ENCODE measurements around the gene ETFBKMT. TPM values are rescaled to one million over a fixed set of nuclear protein-coding genes. Genes with fewer than 3 reads are reported as not detected.

The ETFBKMT gene
- total RNA-seq, 1 donor from 2014 or later: 2.2 TPM

DNA sequence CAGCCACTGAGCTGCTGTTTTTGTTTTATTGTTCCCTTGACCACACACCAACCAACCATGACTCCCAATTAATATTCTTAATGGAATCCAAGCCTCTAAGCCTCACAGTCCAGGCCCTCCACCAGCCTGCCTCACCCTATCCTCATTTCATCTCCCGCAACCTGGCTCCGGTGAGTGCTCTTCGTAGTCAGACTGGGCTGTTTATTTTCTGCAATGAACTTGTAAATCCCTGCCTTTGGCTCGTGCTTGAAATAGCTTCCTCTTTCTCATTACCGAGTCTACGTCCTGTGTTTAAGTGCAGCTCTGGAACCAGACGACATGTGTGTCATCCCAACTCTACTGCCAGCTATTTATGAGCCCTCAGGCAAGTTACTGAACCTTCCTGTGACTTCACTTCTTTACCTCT lies 12.4 kb upstream of the ETFBKMT start:
- TF ChIP-seq, protein P1, sequence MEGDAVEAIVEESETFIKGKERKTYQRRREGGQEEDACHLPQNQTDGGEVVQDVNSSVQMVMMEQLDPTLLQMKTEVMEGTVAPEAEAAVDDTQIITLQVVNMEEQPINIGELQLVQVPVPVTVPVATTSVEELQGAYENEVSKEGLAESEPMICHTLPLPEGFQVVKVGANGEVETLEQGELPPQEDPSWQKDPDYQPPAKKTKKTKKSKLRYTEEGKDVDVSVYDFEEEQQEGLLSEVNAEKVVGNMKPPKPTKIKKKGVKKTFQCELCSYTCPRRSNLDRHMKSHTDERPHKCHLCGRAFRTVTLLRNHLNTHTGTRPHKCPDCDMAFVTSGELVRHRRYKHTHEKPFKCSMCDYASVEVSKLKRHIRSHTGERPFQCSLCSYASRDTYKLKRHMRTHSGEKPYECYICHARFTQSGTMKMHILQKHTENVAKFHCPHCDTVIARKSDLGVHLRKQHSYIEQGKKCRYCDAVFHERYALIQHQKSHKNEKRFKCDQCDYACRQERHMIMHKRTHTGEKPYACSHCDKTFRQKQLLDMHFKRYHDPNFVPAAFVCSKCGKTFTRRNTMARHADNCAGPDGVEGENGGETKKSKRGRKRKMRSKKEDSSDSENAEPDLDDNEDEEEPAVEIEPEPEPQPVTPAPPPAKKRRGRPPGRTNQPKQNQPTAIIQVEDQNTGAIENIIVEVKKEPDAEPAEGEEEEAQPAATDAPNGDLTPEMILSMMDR (conservative IDR thresholded peaks at IDR 0.05): no peak
- Mint-ChIP-seq H3K36me3 (ENCODE audit: low read depth) (no peaks in the 10 kb centered on the region), H3K27me3 (ENCODE audit: low read depth) (no peaks in the 10 kb centered on the region), H3K27ac (ENCODE audit: unreplicated experiment) (no peak overlapping the region), H3K4me3 (no peak overlapping the region), H3K9me3 (no peaks in the 10 kb centered on the region), H3K4me1 (peaks cover 13% of the 10 kb centered on the region)
- no peak for DNase-seq (ENCODE audit: low read depth, low spot score)

GRCh38 chr12:31650918-31651317 lies 8.6 kb upstream of the ETFBKMT start:
- no peak for DNase-seq (ENCODE audit: low read depth, low spot score)

DNA sequence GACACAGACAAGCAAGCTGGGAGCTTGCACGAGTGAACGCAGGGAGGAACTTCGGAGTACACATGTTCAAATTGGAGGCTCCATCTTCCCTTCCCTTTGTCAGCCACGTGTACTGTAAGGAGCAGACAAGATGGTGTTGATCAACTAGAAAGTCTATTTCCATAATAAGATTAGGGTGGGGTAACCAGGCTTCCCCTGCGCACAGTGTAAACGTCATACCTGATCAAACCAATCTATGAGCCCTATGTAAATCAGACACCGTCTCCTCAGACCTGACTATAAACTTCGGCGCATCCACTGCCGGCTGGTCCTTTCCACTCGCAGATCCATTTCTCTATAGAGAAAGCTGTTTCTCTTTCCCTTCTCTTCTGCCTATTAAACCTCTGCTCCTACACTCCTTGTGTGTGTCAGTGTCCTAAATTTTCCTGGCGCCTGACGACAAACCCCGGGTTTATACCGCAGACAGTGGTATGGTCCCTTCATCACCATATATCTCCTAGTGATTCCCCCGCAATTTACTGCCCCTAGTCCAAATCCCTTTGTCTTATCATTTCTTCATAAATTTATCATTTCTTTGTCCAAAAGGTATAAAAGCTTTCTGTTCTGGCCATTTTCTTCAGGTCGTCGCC lies 7.5 kb upstream of the ETFBKMT start:
- no peak overlapping the region for H3K4me3 Mint-ChIP-seq
- no peaks in the 10 kb centered on the region for H3K27me3 Mint-ChIP-seq (ENCODE audit: low read depth)
- H3K36me3 Mint-ChIP-seq (ENCODE audit: low read depth): no peaks in the 10 kb centered on the region
- no peak for DNase-seq (ENCODE audit: low read depth, low spot score)
- TF ChIP-seq, protein P1 (conservative IDR thresholded peaks at IDR 0.05): no peak
- H3K9me3 Mint-ChIP-seq: no peaks in the 10 kb centered on the region
- peaks cover 4% of the 10 kb centered on the region for H3K4me1 Mint-ChIP-seq
- H3K27ac Mint-ChIP-seq (ENCODE audit: unreplicated experiment): peak overlapping the region; percentile 21

More at GRCh38 chr12:31650918-31651317, 8.6 kb upstream of the ETFBKMT start:
- no peak overlapping the region for H3K27ac Mint-ChIP-seq (ENCODE audit: unreplicated experiment)
- no peaks in the 10 kb centered on the region for H3K27me3 Mint-ChIP-seq (ENCODE audit: low read depth)
- H3K9me3 Mint-ChIP-seq: no peaks in the 10 kb centered on the region
- H3K4me3 Mint-ChIP-seq: no peak overlapping the region
- TF ChIP-seq, protein P1 (conservative IDR thresholded peaks at IDR 0.05): no peak
- no peaks in the 10 kb centered on the region for H3K36me3 Mint-ChIP-seq (ENCODE audit: low read depth)
- peaks cover 9% of the 10 kb centered on the region for H3K4me1 Mint-ChIP-seq

- no peaks in the 10 kb centered on the region for H3K27me3 Mint-ChIP-seq (ENCODE audit: low read depth)
- no peak for DNase-seq (ENCODE audit: low read depth, low spot score)
- no peak overlapping the region for H3K27ac Mint-ChIP-seq (ENCODE audit: unreplicated experiment)
- H3K4me3 Mint-ChIP-seq: no peak overlapping the region
- H3K9me3 Mint-ChIP-seq: no peaks in the 10 kb centered on the region
- H3K4me1 Mint-ChIP-seq: peaks cover 10% of the 10 kb centered on the region
- TF ChIP-seq, protein P1 (conservative IDR thresholded peaks at IDR 0.05): no peak
- no peaks in the 10 kb centered on the region for H3K36me3 Mint-ChIP-seq (ENCODE audit: low read depth)
These were observed 4.3 kb upstream of the ETFBKMT start for GRCh38 chr12:31655208-31655607.

GRCh38 chr12:31655792-31656191 lies 3.7 kb upstream of the ETFBKMT start:
- Mint-ChIP-seq H3K27ac (ENCODE audit: unreplicated experiment) (no peak overlapping the region), H3K4me1 (peaks cover 10% of the 10 kb centered on the region), H3K9me3 (no peaks in the 10 kb centered on the region), H3K27me3 (ENCODE audit: low read depth) (no peaks in the 10 kb centered on the region), H3K4me3 (peak overlapping the region; percentile 4), H3K36me3 (ENCODE audit: low read depth) (no peaks in the 10 kb centered on the region)
- TF ChIP-seq, protein P1 (conservative IDR thresholded peaks at IDR 0.05): no peak
- DNase-seq (ENCODE audit: low read depth, low spot score): no peak

All from neural crest cell (in vitro differentiated cells).